Measurements from ENCODE around the gene MITF. TPM values are rescaled to one million over a fixed set of nuclear protein-coding genes. Genes with fewer than 3 reads are reported as not detected.

The MITF gene, protein sequence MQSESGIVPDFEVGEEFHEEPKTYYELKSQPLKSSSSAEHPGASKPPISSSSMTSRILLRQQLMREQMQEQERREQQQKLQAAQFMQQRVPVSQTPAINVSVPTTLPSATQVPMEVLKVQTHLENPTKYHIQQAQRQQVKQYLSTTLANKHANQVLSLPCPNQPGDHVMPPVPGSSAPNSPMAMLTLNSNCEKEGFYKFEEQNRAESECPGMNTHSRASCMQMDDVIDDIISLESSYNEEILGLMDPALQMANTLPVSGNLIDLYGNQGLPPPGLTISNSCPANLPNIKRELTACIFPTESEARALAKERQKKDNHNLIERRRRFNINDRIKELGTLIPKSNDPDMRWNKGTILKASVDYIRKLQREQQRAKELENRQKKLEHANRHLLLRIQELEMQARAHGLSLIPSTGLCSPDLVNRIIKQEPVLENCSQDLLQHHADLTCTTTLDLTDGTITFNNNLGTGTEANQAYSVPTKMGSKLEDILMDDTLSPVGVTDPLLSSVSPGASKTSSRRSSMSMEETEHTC
- total RNA-seq: 32.4 and 46.4 TPM in 2 replicates

DNA sequence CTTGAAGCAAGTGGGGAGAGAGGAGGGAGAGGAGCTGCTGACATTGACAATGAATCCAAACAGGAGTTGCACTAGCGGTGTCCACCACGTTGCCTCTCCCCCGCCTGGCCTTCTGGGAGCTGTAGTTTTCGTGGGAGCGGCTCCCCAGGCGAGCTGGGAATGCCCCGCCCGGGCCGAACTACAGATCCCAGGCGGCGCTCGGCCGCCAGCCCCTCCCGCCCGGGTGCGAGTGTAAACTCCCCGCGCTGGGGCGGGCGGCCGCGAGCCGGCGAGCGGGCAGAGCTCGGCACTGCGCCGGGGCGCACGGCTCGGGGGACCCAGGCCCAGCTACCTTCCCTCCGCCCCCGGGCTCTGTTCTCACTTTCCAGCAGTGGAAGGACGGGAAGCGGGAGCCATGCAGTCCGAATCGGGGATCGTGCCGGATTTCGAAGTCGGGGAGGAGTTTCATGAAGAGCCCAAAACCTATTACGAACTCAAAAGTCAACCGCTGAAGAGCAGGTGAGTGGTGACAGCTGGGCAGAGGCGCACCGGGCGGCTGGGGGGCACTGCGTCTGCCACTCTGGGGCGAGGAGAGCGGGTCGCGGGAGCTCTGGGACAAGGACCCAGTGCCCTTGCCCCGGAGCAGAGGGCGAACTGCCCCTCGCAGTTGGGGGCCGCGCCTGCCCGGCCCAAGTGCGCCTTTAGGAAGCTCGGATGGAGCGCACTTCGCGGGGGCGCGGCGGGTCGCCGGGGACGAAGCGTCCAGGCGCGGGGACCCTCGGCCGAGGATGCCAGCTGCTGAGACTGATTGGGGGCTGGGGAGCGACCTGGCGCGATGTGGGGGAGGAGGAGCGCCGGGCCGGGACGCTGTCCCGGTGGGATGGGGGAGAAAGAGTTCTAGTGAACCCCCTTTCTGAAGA lies at the start of gene MITF:
MITF (plus strand) TSS at position 261 of the 899 bp plus-strand sequence; CDS start at position 395, 134 bp downstream.

DNA sequence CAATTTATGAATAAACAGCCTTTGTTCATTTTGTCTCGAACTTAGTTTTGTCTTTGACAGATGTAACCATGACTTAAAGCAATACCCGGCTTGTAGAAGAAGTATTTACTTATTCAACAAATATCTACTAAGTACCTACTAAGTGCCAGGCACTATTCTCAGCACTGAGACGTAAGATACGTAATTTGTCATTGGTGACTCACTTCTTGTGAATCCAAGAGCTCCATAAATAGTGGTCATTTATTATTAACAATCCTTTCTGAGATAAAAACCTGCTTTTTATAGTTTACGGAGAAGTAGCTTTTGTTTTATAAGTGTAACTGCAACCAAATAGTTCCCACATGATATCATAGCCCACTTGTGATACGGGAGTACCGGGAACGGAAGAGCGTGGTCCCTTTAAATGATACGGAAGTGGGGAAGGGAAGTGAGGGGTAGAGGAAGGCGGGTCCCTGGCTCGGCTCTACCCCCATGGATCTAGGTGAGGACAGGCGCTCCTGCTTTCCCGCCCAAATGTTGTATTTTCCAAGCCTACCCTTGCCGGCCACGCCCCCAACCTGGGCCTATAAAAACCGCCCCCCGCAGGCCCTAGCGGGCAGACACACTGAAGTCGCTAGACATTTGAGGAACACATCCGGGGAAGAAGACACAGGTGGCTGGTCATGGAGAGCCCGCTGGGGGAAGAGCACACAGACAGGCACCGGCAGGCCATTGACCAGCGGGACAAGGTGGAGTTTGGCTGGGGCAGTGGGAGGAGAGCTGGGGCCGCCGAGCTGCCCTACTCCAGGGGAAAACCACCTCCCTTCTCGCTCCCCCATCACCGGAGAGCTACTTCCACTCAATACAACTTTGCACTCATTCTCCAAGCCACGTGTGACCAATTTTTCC lies 260.1 kb downstream of the MITF start, which contains the start of gene SAMMSON:
SAMMSON (plus strand) TSS at position 594 of the 888 bp plus-strand sequence.

Small RNA genes lying within 50 kb of the gene (small RNA-seq; reads per million reads assigned to genes)
- gene RN7SL418P: not detected

Measured in articular chondrocyte of knee joint (primary cell).